ENCODE results near the gene MGAT1.
A peak's percentile ranks its signal among the peaks of the same experiment; 100 is the strongest.
"Not testable (repeated sequence)": the region's sequence is repeated elsewhere in the genome, so short reads cannot be mapped to it uniquely, and the experiment has no call there.

MGAT1 gene

GRCh38 chr5:180784497-180785097 is 18.0 kb downstream of the MGAT1 start:
- peak; percentile 81 for DNase-seq

DNA sequence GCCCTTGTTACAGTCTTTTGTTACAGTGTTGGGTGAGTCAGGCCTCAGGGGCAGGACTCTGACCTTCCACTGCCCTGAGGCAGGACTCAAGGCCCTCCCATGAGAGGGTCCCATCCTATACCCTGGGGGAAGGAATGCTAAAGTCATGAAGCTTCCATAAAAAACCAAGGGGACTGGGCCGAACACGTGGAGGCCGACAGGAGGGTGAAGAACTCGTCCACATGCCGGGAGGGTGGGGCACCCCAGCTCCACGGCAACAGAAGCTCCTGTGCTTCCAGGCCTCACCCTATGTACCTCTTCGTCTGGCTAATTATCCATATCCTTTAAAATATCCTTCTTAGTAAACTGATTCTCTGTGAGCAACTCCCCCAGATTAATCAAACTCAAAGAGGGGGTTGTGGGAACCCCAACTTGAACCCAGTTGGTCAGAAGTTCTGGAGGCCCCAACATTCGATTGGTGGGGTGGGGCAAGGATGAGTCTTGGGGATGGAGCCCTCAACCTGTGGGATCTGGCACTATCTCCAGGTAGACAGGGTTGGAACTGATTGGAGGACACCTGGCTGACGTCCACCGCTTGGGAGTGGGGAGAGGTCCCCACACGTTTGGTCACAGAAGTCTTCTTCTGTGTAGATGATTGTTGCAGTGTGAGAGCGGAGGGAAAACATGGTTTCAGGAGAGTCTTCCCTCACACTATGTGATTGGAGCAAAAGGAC is 19.1 kb downstream of the MGAT1 start:
- DNase-seq, result peak; percentile 19

DNA sequence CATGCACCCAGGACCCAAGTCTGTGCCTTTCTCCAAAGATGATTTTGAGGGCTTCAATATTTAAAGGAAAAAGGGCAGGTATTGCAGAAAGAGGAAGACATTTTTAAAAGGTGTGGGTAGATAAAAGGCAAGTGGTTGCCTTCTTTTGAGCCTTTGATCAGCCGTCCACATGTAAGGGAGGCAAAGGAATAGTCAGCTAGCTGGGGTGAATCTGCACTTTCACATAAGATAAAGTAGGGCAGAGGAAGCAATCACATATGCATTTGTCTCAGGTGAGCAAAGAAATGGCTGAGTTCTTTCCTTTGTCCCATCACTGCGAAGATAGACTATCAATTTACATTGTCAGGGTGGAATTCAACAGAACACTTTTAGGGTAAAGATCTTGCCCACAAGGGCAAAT is 19.9 kb downstream of the MGAT1 start:
- no peak for DNase-seq

GRCh38 chr5:180781900-180782326 is 20.7 kb downstream of the MGAT1 start:
- not testable (repeated sequence) for DNase-seq

DNA sequence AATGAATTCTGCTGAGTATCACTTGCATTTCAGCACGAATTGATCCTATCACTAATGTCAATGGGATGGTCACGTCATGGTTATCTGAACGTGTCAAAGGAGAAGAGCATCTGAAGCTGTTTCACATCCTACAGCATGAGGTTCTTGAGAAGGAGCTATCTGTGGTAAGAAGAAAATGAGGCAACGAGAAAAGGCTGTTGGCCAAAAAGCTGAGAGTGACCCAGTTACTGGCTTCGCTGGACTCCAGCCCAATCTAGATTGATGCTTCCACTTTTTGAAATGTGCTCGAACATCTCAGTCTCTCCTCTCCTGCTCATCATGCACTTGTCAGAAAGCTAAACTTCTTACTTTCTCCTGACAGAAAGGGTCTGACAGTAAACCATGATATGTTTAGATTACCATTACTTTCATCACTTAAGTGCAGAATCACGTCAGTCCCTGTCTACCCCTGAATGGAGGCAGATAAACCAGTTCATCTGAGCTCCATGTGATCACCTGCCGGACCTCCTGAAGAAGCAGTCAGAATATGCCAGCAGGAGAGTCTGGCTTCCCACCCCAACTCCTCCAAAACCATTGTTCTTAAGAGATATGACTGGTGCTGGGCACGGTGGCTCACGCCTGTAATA is 22.5 kb downstream of the MGAT1 start:
- no peak for DNase-seq

DNA sequence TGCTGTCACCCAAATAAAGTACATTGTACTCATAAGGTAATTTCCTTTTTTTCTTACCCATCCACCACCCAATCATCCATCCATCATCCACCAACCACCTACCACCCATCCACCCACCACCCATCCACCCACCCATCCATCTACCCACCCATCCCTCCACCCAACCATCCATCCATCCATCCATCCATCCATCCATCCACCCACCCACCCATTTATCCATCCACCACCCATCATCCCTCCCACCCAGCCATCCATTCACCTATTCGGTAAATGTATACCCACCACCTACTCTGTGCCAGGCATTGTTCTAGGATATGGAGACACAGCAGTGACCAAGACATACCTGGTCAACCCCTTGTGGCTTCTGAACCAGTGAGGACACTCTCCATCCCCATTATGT is 25.1 kb downstream of the MGAT1 start:
- no peak for DNase-seq

DNA sequence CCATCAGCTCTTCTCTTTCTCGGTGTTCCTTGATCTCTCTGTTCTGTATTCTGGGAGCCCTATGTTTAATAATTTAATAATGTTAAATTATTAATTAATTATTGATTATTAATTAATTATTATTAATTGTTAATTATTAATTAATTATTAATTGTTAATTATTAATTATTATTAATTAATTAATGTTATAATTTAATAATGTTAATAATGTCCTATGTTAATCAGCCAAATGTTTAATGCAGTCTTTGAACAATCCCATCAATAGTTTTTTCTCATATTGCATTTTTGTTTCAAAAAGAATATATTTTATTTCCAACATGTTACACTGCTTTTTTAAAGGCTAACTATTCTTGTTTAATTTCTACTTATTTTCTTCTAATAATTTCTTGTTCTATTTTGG is 26.2 kb downstream of the MGAT1 start:
- no peak for DNase-seq

GRCh38 chr5:180775624-180776023 is 27.0 kb downstream of the MGAT1 start:
- DNase-seq, result no peak

GRCh38 chr5:180771839-180772238 is 30.8 kb downstream of the MGAT1 start:
- no peak for DNase-seq

- DNase-seq, result no peak
These were observed 32.8 kb downstream of the MGAT1 start for GRCh38 chr5:180769821-180770220.

GRCh38 chr5:180755601-180756000 is 47.0 kb downstream of the MGAT1 start:
- no peak for DNase-seq

GRCh38 chr5:180744253-180744652 is 58.4 kb downstream of the MGAT1 start:
- DNase-seq, result no peak

DNA sequence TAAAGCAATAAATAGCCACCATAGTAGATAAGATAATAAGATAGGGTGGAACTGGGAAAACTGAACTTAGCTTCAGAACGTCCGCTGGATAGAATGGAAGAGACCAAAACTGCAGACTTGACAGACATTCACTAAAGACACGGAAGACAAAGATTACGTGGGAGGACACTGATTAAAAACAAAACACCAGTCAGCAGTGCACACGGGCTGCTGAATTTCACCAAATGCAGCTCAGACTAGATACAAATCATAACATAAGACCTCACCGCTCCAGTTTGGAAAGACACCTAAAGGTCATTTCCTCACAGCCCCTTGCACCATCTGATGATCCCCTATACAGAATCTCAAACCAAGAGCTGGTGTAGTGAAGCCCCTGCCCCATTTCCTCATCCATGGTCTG is 59.9 kb downstream of the MGAT1 start:
- DNase-seq, result no peak

- DNase-seq, result not testable (repeated sequence)
These were observed 61.7 kb downstream of the MGAT1 start for GRCh38 chr5:180740953-180741352.

GRCh38 chr5:180739958-180740357 is 62.6 kb downstream of the MGAT1 start, which contains the start of gene OR2Y1:
Gene OR2Y1, minus strand, starts transcription at chr5:180740058. Its CDS starts 0 bp downstream, at chr5:180740058.
- DNase-seq, result no peak

- DNase-seq, result no peak
These were observed 63.3 kb downstream of the MGAT1 start for GRCh38 chr5:180739271-180739670.

GRCh38 chr5:180736536-180736935 is 66.1 kb downstream of the MGAT1 start:
- DNase-seq, result no peak

Measured in left hindlimb (tissue), 1 donor.